ENCODE data around the gene LRRC53.

LRRC53 gene

DNA sequence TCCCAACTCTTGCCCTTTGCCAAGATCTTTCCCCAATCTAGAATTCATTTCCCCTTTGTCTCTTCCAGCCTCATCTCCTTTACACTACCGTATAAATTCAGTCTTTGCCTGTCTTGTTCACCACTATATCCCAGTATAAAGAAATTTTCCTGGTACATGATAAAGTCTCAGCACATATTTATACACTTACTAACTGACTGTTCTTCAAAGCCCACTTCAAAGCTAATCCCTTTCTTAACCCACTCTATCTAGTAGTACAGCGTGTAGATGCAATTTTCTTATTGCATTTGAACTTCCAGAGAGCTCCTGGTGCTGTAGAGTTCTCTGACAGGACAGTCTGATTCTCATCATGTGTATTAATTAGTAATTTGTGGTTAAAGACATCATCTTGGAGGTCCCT is 78.1 kb downstream of the LRRC53 start:
- no peak overlapping the region for H3K4me3 ChIP-seq (ENCODE audit: insufficient read length, low read depth)
- H3K36me3 ChIP-seq (ENCODE audit: insufficient read depth, insufficient read length, low read length): no peaks in the 10 kb centered on the region
- no peak for TF ChIP-seq YY1 (IDR thresholded peaks at IDR 0.05; ENCODE audit: insufficient read depth, insufficient read length)
- TF ChIP-seq SUZ12 (IDR thresholded peaks at IDR 0.05; ENCODE audit: extremely low read depth, insufficient read depth, insufficient read length): no peak
- TF ChIP-seq ZNF274 (IDR thresholded peaks at IDR 0.05; ENCODE audit: low read depth, low read length): no peak
- no peaks in the 10 kb centered on the region for H3K4me1 ChIP-seq (ENCODE audit: insufficient read depth, insufficient read length)
- H3K9me3 ChIP-seq (ENCODE audit: insufficient read depth, low read length): no peaks in the 10 kb centered on the region
- DNase-seq (ENCODE audit: low read depth, low spot score): no peak
- no peaks in the 10 kb centered on the region for H3K27me3 ChIP-seq (ENCODE audit: insufficient read depth, insufficient read length)
- no peak overlapping the region for H3K9ac ChIP-seq (ENCODE audit: insufficient read length, low read depth)

DNA sequence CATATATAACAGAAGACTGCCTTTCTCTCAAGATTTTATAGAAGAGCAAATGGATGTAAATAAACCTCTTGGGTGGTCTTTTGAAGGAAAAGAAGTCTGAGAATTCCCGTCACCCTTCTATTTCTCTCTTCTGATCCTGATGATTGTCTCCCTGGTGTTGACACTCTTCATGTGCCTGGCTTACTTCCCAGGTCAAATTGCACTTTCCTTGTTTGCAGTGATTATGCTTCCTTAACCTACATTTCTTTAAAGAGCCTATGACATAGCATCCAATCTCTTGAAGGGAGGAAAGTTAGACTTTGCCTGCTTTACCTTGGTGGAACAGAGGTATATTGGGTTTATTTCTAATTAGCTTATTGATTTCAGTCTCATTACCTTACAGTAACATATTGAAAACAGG is 80.1 kb downstream of the LRRC53 start:
- TF ChIP-seq ZNF274 (IDR thresholded peaks at IDR 0.05; ENCODE audit: low read depth, low read length): no peak
- TF ChIP-seq SUZ12 (IDR thresholded peaks at IDR 0.05; ENCODE audit: extremely low read depth, insufficient read depth, insufficient read length): no peak
- TF ChIP-seq YY1 (IDR thresholded peaks at IDR 0.05; ENCODE audit: insufficient read depth, insufficient read length): no peak
- Histone ChIP-seq H3K4me1 (ENCODE audit: insufficient read depth, insufficient read length) (no peaks in the 10 kb centered on the region), H3K9ac (ENCODE audit: insufficient read length, low read depth) (no peak overlapping the region), H3K4me3 (ENCODE audit: insufficient read length, low read depth) (no peak overlapping the region), H3K36me3 (ENCODE audit: insufficient read depth, insufficient read length, low read length) (no peaks in the 10 kb centered on the region), H3K9me3 (ENCODE audit: insufficient read depth, low read length) (no peaks in the 10 kb centered on the region), H3K27me3 (ENCODE audit: insufficient read depth, insufficient read length) (no peaks in the 10 kb centered on the region)
- DNase-seq (ENCODE audit: low read depth, low spot score): no peak

DNA sequence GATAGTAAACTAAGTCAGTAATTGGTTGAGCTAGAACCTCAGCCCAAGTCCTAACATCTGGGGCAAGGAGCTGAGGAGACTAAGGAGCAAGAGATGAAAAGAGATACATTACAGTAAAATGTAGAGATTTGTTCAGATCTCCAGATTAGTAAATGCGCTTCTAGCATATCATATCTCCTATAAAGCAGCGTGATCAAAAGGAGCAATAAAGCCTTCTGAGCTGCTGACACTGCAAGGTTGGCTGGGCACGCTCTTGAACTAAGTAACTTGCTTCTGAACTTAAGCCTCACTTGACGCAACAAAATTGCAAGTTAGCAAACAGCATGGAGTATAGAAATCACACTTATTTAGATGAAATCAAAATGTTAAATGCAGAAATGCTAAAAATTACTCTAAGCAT is 80.9 kb downstream of the LRRC53 start:
- H3K9ac ChIP-seq (ENCODE audit: insufficient read length, low read depth): no peak overlapping the region
- H3K4me1 ChIP-seq (ENCODE audit: insufficient read depth, insufficient read length): no peaks in the 10 kb centered on the region
- no peaks in the 10 kb centered on the region for H3K9me3 ChIP-seq (ENCODE audit: insufficient read depth, low read length)
- no peaks in the 10 kb centered on the region for H3K36me3 ChIP-seq (ENCODE audit: insufficient read depth, insufficient read length, low read length)
- no peak for DNase-seq (ENCODE audit: low read depth, low spot score)
- H3K27me3 ChIP-seq (ENCODE audit: insufficient read depth, insufficient read length): no peaks in the 10 kb centered on the region
- TF ChIP-seq SUZ12 (IDR thresholded peaks at IDR 0.05; ENCODE audit: extremely low read depth, insufficient read depth, insufficient read length): no peak
- no peak overlapping the region for H3K4me3 ChIP-seq (ENCODE audit: insufficient read length, low read depth)

DNA sequence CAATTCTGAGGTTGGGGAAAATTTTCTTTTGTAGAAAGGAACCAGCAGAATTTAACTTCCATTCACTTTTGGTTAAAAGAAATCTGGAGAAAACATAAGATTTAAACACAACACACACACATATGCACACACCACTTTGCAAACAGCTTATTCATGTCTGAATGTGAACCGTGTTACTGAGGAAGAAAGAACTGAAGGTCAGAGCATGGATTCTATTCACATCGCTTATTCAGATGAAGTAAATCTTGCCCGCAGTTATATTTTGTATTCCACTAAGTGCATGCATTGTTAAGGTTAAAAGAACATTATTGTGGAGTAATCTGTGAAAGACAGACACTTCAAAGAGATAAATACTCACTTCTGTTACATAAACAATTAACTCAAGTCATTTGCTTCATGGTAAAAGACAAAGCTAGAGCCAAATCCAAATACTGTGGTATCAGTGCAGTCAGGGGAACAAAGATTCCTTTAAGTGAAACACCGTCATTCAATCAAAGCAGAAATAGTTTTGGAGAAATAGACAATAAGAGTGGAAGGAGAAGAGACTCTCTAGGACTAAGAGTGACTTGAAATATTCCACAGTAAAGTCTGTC is 82.0 kb downstream of the LRRC53 start:
- DNase-seq (ENCODE audit: low read depth, low spot score): no peak
- Histone ChIP-seq H3K4me3 (ENCODE audit: insufficient read length, low read depth) (no peak overlapping the region), H3K9ac (ENCODE audit: insufficient read length, low read depth) (no peak overlapping the region), H3K36me3 (ENCODE audit: insufficient read depth, insufficient read length, low read length) (no peaks in the 10 kb centered on the region), H3K4me1 (ENCODE audit: insufficient read depth, insufficient read length) (no peaks in the 10 kb centered on the region), H3K27me3 (ENCODE audit: insufficient read depth, insufficient read length) (no peaks in the 10 kb centered on the region), H3K9me3 (ENCODE audit: insufficient read depth, low read length) (no peaks in the 10 kb centered on the region)
- TF ChIP-seq ZNF274 (IDR thresholded peaks at IDR 0.05; ENCODE audit: low read depth, low read length): no peak
- no peak for TF ChIP-seq YY1 (IDR thresholded peaks at IDR 0.05; ENCODE audit: insufficient read depth, insufficient read length)
- TF ChIP-seq SUZ12 (IDR thresholded peaks at IDR 0.05; ENCODE audit: extremely low read depth, insufficient read depth, insufficient read length): no peak

DNA sequence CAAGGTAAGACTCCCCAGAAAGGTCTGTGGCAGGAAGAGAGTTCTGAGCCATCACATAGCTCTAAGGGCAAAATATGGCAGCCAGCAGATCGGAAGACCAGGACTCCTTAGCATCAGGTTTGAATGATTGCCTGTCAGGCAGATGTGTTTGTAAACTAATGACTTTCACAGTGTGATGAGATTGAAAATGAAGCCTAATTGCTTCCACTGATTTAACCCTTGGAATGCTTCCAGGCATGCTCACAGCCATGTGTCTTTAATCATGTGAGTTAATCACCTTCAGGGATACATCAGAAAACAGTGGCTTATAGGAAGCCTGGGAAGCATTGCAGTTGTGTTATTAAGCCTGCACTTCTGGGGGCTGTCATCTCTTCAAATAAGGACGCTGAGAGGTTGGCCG is 82.8 kb downstream of the LRRC53 start:
- TF ChIP-seq ZNF274 (IDR thresholded peaks at IDR 0.05; ENCODE audit: low read depth, low read length) (no peak), SUZ12 (IDR thresholded peaks at IDR 0.05; ENCODE audit: extremely low read depth, insufficient read depth, insufficient read length) (no peak), YY1 (IDR thresholded peaks at IDR 0.05; ENCODE audit: insufficient read depth, insufficient read length) (no peak)
- Histone ChIP-seq H3K4me1 (ENCODE audit: insufficient read depth, insufficient read length) (no peaks in the 10 kb centered on the region), H3K9me3 (ENCODE audit: insufficient read depth, low read length) (no peaks in the 10 kb centered on the region), H3K9ac (ENCODE audit: insufficient read length, low read depth) (no peak overlapping the region), H3K36me3 (ENCODE audit: insufficient read depth, insufficient read length, low read length) (no peaks in the 10 kb centered on the region), H3K27me3 (ENCODE audit: insufficient read depth, insufficient read length) (no peaks in the 10 kb centered on the region), H3K4me3 (ENCODE audit: insufficient read length, low read depth) (no peak overlapping the region)
- no peak for DNase-seq (ENCODE audit: low read depth, low spot score)

DNA sequence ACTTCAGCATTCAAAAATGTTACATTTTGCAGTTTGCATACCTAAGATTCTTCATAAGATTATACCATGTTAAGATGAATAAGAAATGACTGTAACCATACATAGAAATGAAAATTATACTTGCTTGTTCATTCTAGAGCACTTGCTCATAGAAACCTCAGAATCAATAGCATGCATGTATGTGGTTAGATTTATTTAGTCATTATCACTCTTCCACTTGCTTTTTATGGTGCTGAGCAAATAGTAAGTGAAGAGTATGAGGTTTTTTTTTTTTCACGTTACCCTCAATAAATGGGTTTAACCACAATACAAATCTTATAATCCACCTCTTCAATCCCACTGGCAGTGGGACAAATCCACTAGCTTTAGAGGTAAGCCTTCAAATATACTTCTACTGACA is 84.7 kb downstream of the LRRC53 start:
- H3K4me1 ChIP-seq (ENCODE audit: insufficient read depth, insufficient read length): no peaks in the 10 kb centered on the region

DNA sequence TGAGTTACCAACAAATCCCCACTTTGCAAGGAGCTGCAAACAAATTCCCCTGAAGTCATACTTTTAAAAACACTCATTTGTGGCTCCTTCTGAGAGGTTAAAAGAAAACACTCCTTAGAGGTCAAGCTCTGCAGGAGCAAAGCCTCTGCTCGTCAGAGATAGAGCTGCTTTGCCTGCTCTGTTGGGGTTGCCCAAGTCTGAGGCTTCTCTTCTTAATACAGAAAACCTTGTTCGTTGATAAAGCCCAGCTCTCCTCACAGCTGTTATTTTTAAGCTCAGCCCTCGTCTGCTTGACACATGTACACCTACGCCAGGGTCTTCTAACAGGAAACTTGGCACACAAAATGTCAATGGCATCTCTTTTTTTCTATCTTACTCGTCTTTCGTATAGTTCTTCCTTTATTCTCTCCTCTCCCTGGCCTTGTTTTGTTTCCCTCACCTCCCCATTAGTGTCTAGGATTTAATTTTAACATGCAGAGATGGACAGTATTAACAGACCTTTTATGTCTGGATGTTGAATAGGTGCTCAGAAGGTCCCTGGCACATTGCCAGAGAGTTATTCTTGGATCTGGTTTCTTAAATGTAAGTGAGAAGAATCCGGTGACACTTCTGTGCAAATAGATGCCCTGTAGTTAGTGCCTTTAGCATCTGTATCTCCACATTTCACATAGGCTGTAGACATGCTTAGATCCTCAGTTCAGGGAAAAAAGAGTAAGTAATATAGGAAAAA is 86.0 kb downstream of the LRRC53 start:
- Histone ChIP-seq H3K9ac (ENCODE audit: insufficient read length, low read depth) (no peak overlapping the region), H3K36me3 (ENCODE audit: insufficient read depth, insufficient read length, low read length) (no peaks in the 10 kb centered on the region), H3K27me3 (ENCODE audit: insufficient read depth, insufficient read length) (no peaks in the 10 kb centered on the region), H3K4me1 (ENCODE audit: insufficient read depth, insufficient read length) (no peaks in the 10 kb centered on the region), H3K4me3 (ENCODE audit: insufficient read length, low read depth) (no peak overlapping the region), H3K9me3 (ENCODE audit: insufficient read depth, low read length) (no peaks in the 10 kb centered on the region)
- no peak for TF ChIP-seq YY1 (IDR thresholded peaks at IDR 0.05; ENCODE audit: insufficient read depth, insufficient read length)
- TF ChIP-seq SUZ12 (IDR thresholded peaks at IDR 0.05; ENCODE audit: extremely low read depth, insufficient read depth, insufficient read length): no peak
- TF ChIP-seq ZNF274 (IDR thresholded peaks at IDR 0.05; ENCODE audit: low read depth, low read length): no peak
- DNase-seq (ENCODE audit: low read depth, low spot score): no peak

More for the DNA sequence above, 84.7 kb downstream of the LRRC53 start:
- no peak for DNase-seq (ENCODE audit: low read depth, low spot score)
- TF ChIP-seq ZNF274 (IDR thresholded peaks at IDR 0.05; ENCODE audit: low read depth, low read length): no peak
- no peak for TF ChIP-seq YY1 (IDR thresholded peaks at IDR 0.05; ENCODE audit: insufficient read depth, insufficient read length)
- TF ChIP-seq SUZ12 (IDR thresholded peaks at IDR 0.05; ENCODE audit: extremely low read depth, insufficient read depth, insufficient read length): no peak
- Histone ChIP-seq H3K27me3 (ENCODE audit: insufficient read depth, insufficient read length) (no peaks in the 10 kb centered on the region), H3K36me3 (ENCODE audit: insufficient read depth, insufficient read length, low read length) (no peaks in the 10 kb centered on the region), H3K9ac (ENCODE audit: insufficient read length, low read depth) (no peak overlapping the region), H3K4me3 (ENCODE audit: insufficient read length, low read depth) (no peak overlapping the region), H3K9me3 (ENCODE audit: insufficient read depth, low read length) (no peaks in the 10 kb centered on the region)

Data from NT2/D1 (cell line).